Tibial artery (tissue), 4 donors: ENCODE results near the gene USP11.

Experiments used
- DNase-seq, 2 donors: peaks; one replicate each; pipeline ENCODE4 v3.0.0-alpha.2; 2019
- H3K27ac ChIP-seq, 2 donors: fragments of 200-600 bp; sonication (generic) in 1 of 2; 1 replicate in 1 of 2; 2 replicates in 1 of 2; pipeline ENCODE4 v1.5.1; 2018 to 2019; ENCODE audit warnings: mild to moderate bottlenecking in 1 of 2
- H3K27me3 ChIP-seq, 2 donors: fragments of 200-600 bp; sonication (generic) in 1 of 2; one replicate each; pipeline versions ENCODE4 v1.5.1 to v1.6.0; 2016 to 2019
- H3K36me3 ChIP-seq, 3 donors: fragments of 200-600 bp; sonication (generic) in 2 of 3; one replicate each; pipeline ENCODE4 v1.5.1; 2016 to 2019; ENCODE audit warnings: mild to moderate bottlenecking in 2 of 3
- H3K4me1 ChIP-seq, 4 donors: fragments of 200-600 bp; sonication (generic) in 2 of 4; 1 replicate in 3 of 4; 2 replicates in 1 of 4; pipeline ENCODE4 v1.5.1; 2016 to 2019
- H3K4me3 ChIP-seq, 2 donors: fragments of 200-600 bp; sonication (generic) in 1 of 2; 1 replicate in 1 of 2; 2 replicates in 1 of 2; pipeline ENCODE4 v1.5.1; 2018 to 2019; ENCODE audit warnings: mild to moderate bottlenecking in 2 of 2
- H3K9me3 ChIP-seq, 3 donors: fragments of 200-600 bp; sonication (generic) in 1 of 3; one replicate each; pipeline ENCODE4 v1.5.1; 2016 to 2019
- CTCF ChIP-seq, 2 experiments: fragments of 200-600 bp in 1 of 2; fragments of 450-650 bp in 1 of 2; IDR thresholded peaks; one replicate each; pipeline ENCODE4 v1.5.1; 2017 to 2019; ENCODE audit warnings: antibody characterized with exemption in 2 of 2, mild to moderate bottlenecking in 1 of 2, moderate library complexity in 1 of 2
- intact Hi-C: fragments of 100-400 bp; cut with DNase I; formaldehyde crosslinking; loops from one replicate; pipeline ENCODE4 v1.15.0; 2023; ENCODE audit warnings: low total_unique reads

USP11 gene

DNA sequence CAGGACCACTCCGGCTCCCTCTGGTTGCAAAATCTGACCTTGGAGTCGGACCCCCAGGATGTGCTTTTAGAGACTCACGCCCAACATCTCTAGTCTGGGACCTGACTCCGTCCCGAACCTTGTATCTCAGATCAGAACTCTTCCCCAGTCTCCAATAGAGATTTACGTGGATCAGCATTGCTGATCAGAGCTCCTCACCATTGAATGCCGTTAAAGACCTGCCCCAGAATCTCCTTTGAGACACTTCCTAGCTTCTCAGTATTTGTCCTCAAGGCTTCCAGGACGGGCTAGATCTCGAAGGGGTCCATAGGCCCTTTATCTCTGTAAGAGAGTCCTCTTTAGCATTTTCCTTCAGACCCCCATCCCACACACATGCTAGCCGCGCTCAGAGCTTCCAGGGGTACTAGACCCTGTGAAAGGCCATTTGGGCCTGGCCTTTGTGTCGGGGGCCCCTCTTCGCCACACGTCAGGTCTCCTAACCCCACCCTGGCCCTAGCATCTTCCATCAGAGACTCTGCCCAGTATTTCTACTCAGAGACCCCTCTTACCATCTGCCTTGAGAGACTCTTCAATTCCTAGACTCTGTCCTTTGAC, 38.5 kb upstream of the USP11 start:
- intact Hi-C loops = loop anchor here (5.0 to 10.0 kb wide), 2 partner anchors 188 to 451 kb away; no protein-coding TSS in a partner anchor
- no peak for DNase-seq
- no peak for TF ChIP-seq CTCF (IDR thresholded peaks at IDR 0.05)
- peaks cover 5 to 15% (median 14%) of the 10 kb centered on the region in 3 donors for H3K36me3 ChIP-seq
- no peaks in the 10 kb centered on the region for H3K27me3 ChIP-seq
- peaks cover 0 to 60% (median 34%) of the 10 kb centered on the region in 4 donors for H3K4me1 ChIP-seq
- no peaks in the 10 kb centered on the region for H3K9me3 ChIP-seq
- peak overlapping the region; percentile 96 to 98 for H3K27ac ChIP-seq
- H3K4me3 ChIP-seq = peak overlapping the region; percentile 79 to 88

DNA sequence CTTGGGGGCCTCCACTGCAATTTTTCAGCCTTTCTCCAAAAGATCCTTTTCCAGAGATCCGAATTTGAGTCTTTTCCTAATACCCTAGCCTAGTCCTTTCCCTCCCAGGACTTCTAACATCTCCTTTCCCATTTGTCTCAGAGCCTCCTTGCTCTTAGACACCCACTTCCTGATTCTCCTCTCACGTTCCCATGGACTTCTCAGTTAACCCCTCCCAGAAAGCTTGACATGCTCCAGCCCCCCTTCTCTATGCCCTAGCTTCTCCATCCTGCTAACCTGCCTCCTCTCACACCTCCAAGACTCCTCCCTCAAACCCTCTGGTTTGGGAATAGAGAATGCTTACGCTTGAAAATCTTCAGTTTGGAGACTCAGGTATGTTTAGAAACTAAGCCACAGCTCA, 36.7 kb upstream of the USP11 start:
- TF ChIP-seq CTCF (IDR thresholded peaks at IDR 0.05) = no peak
- Histone ChIP-seq H3K4me1 (peaks cover 0 to 56% (median 33%) of the 10 kb centered on the region in 4 donors), H3K36me3 (peaks cover 23 to 33% (median 32%) of the 10 kb centered on the region in 3 donors), H3K27ac (peak overlapping the region in 1 of 2 donors; percentile 98), H3K9me3 (no peaks in the 10 kb centered on the region), H3K4me3 (peak overlapping the region; percentile 79 to 88), H3K27me3 (no peaks in the 10 kb centered on the region)
- intact Hi-C loops = loop anchor here (10.0 kb wide), 1 partner anchor 449 kb away; no protein-coding TSS in a partner anchor
- no peak for DNase-seq

- intact Hi-C loops = loop anchor here (10.0 kb wide), 1 partner anchor 447 kb away; no protein-coding TSS in a partner anchor
- H3K9me3 ChIP-seq = no peaks in the 10 kb centered on the region
- H3K27ac ChIP-seq = no peak overlapping the region
- H3K36me3 ChIP-seq = peaks cover 37 to 47% (median 46%) of the 10 kb centered on the region in 3 donors
- H3K27me3 ChIP-seq = no peaks in the 10 kb centered on the region
- peak overlapping the region in 1 of 2 donors; percentile 7 for H3K4me3 ChIP-seq
- no peak for DNase-seq
- H3K4me1 ChIP-seq = peaks cover 0 to 55% (median 29%) of the 10 kb centered on the region in 4 donors
- no peak for TF ChIP-seq CTCF (IDR thresholded peaks at IDR 0.05)
Measured at GRCh38 chrX:47197526-47197925, 35.3 kb upstream of the USP11 start.

- TF ChIP-seq CTCF (IDR thresholded peaks at IDR 0.05) = no peak
- Histone ChIP-seq H3K27ac (no peak overlapping the region), H3K27me3 (no peaks in the 10 kb centered on the region), H3K9me3 (no peaks in the 10 kb centered on the region), H3K4me1 (peaks cover 0 to 49% (median 29%) of the 10 kb centered on the region in 4 donors), H3K4me3 (peak overlapping the region in 1 of 2 donors; percentile 7), H3K36me3 (peaks cover 43 to 53% (median 53%) of the 10 kb centered on the region in 3 donors)
- no peak for DNase-seq
- intact Hi-C loops = loop anchor here (10.0 kb wide), 1 partner anchor 447 kb away; no protein-coding TSS in a partner anchor
Measured at GRCh38 chrX:47198026-47198686, 34.7 kb upstream of the USP11 start.

GRCh38 chrX:47198687-47199080, 34.1 kb upstream of the USP11 start:
- no peak overlapping the region for H3K27ac ChIP-seq
- H3K36me3 ChIP-seq = peaks cover 46 to 59% (median 58%) of the 10 kb centered on the region in 3 donors
- no peak for DNase-seq
- intact Hi-C loops = loop anchor here (10.0 kb wide), 1 partner anchor 446 kb away; no protein-coding TSS in a partner anchor
- H3K4me3 ChIP-seq = no peak overlapping the region
- no peaks in the 10 kb centered on the region for H3K9me3 ChIP-seq
- no peaks in the 10 kb centered on the region for H3K27me3 ChIP-seq
- H3K4me1 ChIP-seq = peaks cover 0 to 46% (median 29%) of the 10 kb centered on the region in 4 donors
- TF ChIP-seq CTCF (IDR thresholded peaks at IDR 0.05) = no peak
